T-cell (primary cell): Measurements from ENCODE around the gene ZNF784. TPM values are rescaled to one million over a fixed set of nuclear protein-coding genes. Genes with fewer than 3 reads are reported as not detected.

Experiments
- ATAC-seq, 4 experiments: fragments of 200-7000 bp in 3 of 4; fragments of 150-1000 bp in 1 of 4; cut with Tn5 transposase; replicated peaks in 1 of 4; 1 replicate in 3 of 4; 2 replicates in 1 of 4; pipeline ENCODE4 v1.10.0; 2021; ENCODE audit warnings: moderate library complexity in 3 of 4, mild to moderate bottlenecking in 2 of 4, moderate number of reproducible peaks in 1 of 4
- CTCF ChIA-PET, 2 donors: fragments of 300-600 bp; sonication (Branson Sonifier 250); formaldehyde crosslinking; loops; one replicate each; lab custom pipeline; 2022; ENCODE audit warnings: antibody characterized with exemption in 2 of 2; lab: Charles Lee
- POLR2A ChIA-PET, 2 donors: fragments of 300-600 bp; sonication (Branson Sonifier 250); formaldehyde crosslinking; loops; one replicate each; lab custom pipeline; 2022; ENCODE audit warnings: antibody characterized with exemption in 2 of 2; lab: Charles Lee
- DNase-seq, 35 experiments: peaks; one replicate each; pipeline versions ENCODE4 v3.0.0 to v3.0.0-alpha.2; 2013 to 2023
- H3K27ac ChIP-seq: one replicate; pipeline ENCODE4 v1.5.1; 2013; ENCODE audit warnings: low read length
- H3K27me3 ChIP-seq, 2 experiments: replicated peaks in 1 of 2; 1 replicate in 1 of 2; 2 replicates in 1 of 2; pipeline versions ENCODE4 v1.6.1 to v1.7.0; 2013; ENCODE audit warnings: low read length in 1 of 2, mixed read lengths in 1 of 2; ENCODE audit not compliant: control insufficient read depth in 2 of 2, insufficient read depth in 2 of 2; ENCODE audit errors: extremely low read depth in 1 of 2
- H3K36me3 ChIP-seq, 2 donors: 1 replicate in 1 of 2; 2 replicates in 1 of 2; pipeline versions ENCODE4 v1.6.1 to v1.7.0; 2013; ENCODE audit warnings: low read length in 1 of 2; ENCODE audit not compliant: control insufficient read depth in 2 of 2, insufficient read depth in 1 of 2; ENCODE audit errors: extremely low read depth in 1 of 2
- H3K4me1 ChIP-seq, 2 experiments: 1 replicate in 1 of 2; 2 replicates in 1 of 2; pipeline versions ENCODE4 v1.6.1 to v1.7.0; 2013; ENCODE audit warnings: low read length in 2 of 2, mixed read lengths in 1 of 2; ENCODE audit not compliant: insufficient read depth in 2 of 2, control insufficient read depth in 1 of 2; ENCODE audit errors: extremely low read depth in 1 of 2
- H3K4me3 ChIP-seq, 2 donors: 1 replicate in 1 of 2; 2 replicates in 1 of 2; pipeline versions ENCODE4 v1.5.1 to v1.7.0; 2013; ENCODE audit warnings: mild to moderate bottlenecking in 2 of 2, low read length in 1 of 2, moderate library complexity in 1 of 2; ENCODE audit not compliant: control insufficient read depth in 1 of 2; ENCODE audit errors: extremely low read depth in 1 of 2
- H3K9me3 ChIP-seq: 2 replicates; pipeline ENCODE4 v1.7.0; 2013
- H3K27ac Mint-ChIP-seq, 2 donors: one replicate each; pipeline ENCODE4 v1.8.0; 2020 to 2021; ENCODE audit warnings: mild to moderate bottlenecking in 2 of 2, mixed read lengths in 2 of 2
- H3K27me3 Mint-ChIP-seq, 2 donors: one replicate each; pipeline ENCODE4 v1.8.0; 2021 to 2022; ENCODE audit warnings: mixed read lengths in 2 of 2
- H3K36me3 Mint-ChIP-seq: one replicate; pipeline ENCODE4 v1.8.0; 2021; ENCODE audit warnings: mixed read lengths
- H3K4me1 Mint-ChIP-seq, 3 donors: one replicate each; pipeline ENCODE4 v1.8.0; 2020 to 2022; ENCODE audit warnings: mixed read lengths in 3 of 3, mild to moderate bottlenecking in 1 of 3
- H3K4me3 Mint-ChIP-seq, 3 donors: one replicate each; pipeline ENCODE4 v1.8.0; 2020 to 2022; ENCODE audit warnings: mild to moderate bottlenecking in 3 of 3, mixed read lengths in 3 of 3, moderate library complexity in 3 of 3
- H3K9me3 Mint-ChIP-seq, 3 donors: one replicate each; pipeline ENCODE4 v1.8.0; 2020 to 2022; ENCODE audit warnings: mixed read lengths in 3 of 3
- WGBS: methylation state at CpG from one replicate; pipeline ENCODE4 v1.1.5; 2013; ENCODE audit warnings: missing lambda C conversion rate; ENCODE audit not compliant: insufficient coverage; 5-methylcytosine and 5-hydroxymethylcytosine counted together
- total RNA-seq, 35 experiments: library from RNA in 6 of 35; stranded (reverse) in 6 of 35; fragments of 120-200 nt in 1 of 35; gene quantifications; one replicate each; pipeline versions ENCODE4 v1.2.1 to v1.2.4 and lab custom pipeline; 2013 to 2026

ZNF784 gene
- total RNA-seq, 5 donors from 2014 or later (not counting 1 experiment from before 2014, with no cell fraction given): 7.2 to 13.3 (median 8.2) TPM

DNA sequence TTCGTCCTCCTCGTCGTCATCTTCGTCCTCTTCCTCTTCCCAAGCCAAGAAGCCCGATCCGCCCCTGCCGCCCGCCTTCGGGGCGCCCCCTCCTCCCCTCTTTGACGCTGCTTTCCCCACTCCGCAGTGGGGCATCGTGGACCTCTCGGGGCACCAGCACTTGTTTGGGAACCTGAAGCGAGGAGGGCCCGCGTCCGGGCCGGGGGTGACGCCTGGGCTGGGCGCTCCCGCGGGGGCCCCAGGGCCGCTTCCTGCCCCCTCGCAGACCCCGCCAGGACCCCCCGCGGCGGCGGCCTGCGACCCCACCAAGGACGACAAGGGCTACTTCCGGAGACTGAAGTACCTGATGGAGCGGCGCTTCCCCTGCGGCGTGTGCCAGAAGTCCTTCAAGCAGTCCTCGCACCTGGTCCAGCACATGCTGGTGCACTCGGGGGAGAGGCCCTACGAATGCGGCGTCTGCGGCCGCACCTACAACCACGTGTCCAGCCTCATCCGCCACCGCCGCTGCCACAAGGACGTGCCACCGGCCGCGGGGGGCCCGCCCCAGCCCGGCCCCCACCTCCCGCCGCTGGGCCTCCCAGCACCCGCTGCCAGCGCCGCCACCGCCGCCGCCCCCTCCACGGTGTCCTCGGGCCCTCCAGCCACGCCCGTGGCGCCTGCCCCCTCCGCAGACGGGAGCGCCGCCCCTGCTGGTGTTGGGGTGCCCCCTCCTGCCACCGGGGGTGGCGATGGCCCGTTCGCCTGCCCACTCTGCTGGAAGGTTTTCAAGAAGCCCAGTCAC, 10.2 kb downstream of the ZNF784 start:
- DNase-seq (no peak), ATAC-seq (no peak)
- H3K9me3 Mint-ChIP-seq: no peaks in the 10 kb centered on the region
- peaks cover 29 to 38% (median 34%) of the 10 kb centered on the region in 3 donors for H3K4me1 Mint-ChIP-seq
- WGBS: 98% methylated on average over 39 of the region's 75 CpGs
- POLR2A ChIA-PET: no interaction called here
- H3K27ac ChIP-seq: no peak overlapping the region
- peaks cover 27% of the 10 kb centered on the region for H3K36me3 Mint-ChIP-seq
- H3K9me3 ChIP-seq: no peaks in the 10 kb centered on the region
- no peak overlapping the region for H3K4me3 ChIP-seq
- peaks cover 0 to 15% of the 10 kb centered on the region in 2 experiments for H3K4me1 ChIP-seq
- H3K27ac Mint-ChIP-seq: no peak overlapping the region
- peaks cover 5 to 34% of the 10 kb centered on the region in 2 donors for H3K36me3 ChIP-seq
- H3K27me3 Mint-ChIP-seq: no peaks in the 10 kb centered on the region
- no peak overlapping the region for H3K4me3 Mint-ChIP-seq
- CTCF ChIA-PET: no interaction called here
- H3K27me3 ChIP-seq: no peaks in the 10 kb centered on the region

DNA sequence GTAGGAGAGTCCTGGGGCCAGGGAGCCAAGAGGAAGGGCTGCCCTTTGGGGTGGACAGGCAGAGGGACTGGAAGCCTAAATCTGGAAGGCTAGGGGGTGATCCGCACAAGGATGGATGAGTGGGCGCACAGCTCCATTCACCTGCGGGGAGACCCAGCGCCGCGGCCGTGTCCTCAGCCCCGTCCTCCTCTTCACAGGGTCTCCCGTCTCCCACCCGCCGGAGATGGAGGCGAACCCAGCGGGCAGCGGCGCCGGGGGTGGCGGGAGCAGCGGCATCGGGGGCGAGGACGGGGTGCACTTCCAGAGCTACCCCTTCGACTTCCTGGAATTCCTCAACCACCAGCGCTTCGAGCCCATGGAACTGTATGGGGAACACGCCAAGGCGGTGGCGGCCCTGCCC, 11.0 kb downstream of the ZNF784 start:
- Mint-ChIP-seq H3K27ac (no peak overlapping the region), H3K4me1 (peaks cover 36 to 43% (median 37%) of the 10 kb centered on the region in 3 donors), H3K9me3 (no peaks in the 10 kb centered on the region), H3K4me3 (no peak overlapping the region), H3K27me3 (no peaks in the 10 kb centered on the region), H3K36me3 (peaks cover 30% of the 10 kb centered on the region)
- ATAC-seq: no peak
- Histone ChIP-seq H3K27ac (no peak overlapping the region), H3K4me3 (no peak overlapping the region), H3K36me3 (peaks cover 5 to 38% of the 10 kb centered on the region in 2 donors), H3K27me3 (no peaks in the 10 kb centered on the region), H3K9me3 (no peaks in the 10 kb centered on the region), H3K4me1 (peaks cover 0 to 15% of the 10 kb centered on the region in 2 experiments)
- ChIA-PET CTCF (no interaction called here), POLR2A (no interaction called here)
- WGBS: 98% methylated on average over 10 of the region's 27 CpGs
- DNase-seq: no peak

DNA sequence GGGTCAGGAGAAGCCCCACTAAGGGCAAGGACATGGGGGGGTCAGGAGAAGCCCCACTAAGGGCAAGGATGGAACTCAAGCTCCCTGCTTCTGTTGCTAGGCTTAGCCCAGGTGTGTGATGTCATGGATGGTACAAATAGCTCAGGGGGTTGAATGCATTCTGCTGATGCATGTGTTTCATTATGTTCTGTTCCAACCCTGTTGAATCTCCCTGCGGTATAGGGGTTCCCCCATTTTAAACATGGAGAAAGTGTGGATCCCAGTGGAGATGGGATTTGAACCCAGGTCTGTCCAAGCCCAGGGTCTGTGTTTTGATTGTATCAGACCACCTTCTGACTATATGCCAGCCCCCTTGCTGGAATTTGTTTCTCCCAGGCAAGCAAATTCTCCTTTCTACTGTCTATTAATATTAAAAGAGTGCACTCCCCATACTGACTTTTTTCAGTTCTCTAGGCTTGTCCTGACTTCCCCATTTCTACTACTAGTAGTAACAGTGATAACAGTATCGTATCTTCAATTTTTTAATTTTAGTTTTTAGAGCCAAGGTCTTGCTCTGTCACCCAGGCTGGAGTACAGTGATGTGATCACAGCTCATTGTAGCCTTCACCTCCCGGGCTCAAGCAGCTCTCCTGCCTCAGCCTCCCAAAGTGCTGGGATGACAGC, 12.3 kb downstream of the ZNF784 start:
- no peak overlapping the region for H3K4me3 ChIP-seq
- DNase-seq (no peak), ATAC-seq (no peak)
- Mint-ChIP-seq H3K9me3 (no peaks in the 10 kb centered on the region), H3K36me3 (peaks cover 27% of the 10 kb centered on the region), H3K4me3 (no peak overlapping the region), H3K27ac (no peak overlapping the region), H3K4me1 (peaks cover 45 to 56% (median 46%) of the 10 kb centered on the region in 3 donors), H3K27me3 (no peaks in the 10 kb centered on the region)
- peaks cover 5 to 30% of the 10 kb centered on the region in 2 donors for H3K36me3 ChIP-seq
- 94% methylated on average over 2 of the region's 3 CpGs for WGBS
- ChIA-PET POLR2A (no interaction called here), CTCF (interaction anchor here in 1 of 2 donors (1.9 kb wide), 1 partner anchor 21 kb away, joined by 4 read pairs; no protein-coding TSS in a partner anchor)
- H3K4me1 ChIP-seq: peaks cover under 1 to 19% of the 10 kb centered on the region in 2 experiments
- H3K27me3 ChIP-seq: no peaks in the 10 kb centered on the region
- H3K27ac ChIP-seq: no peak overlapping the region
- no peaks in the 10 kb centered on the region for H3K9me3 ChIP-seq

DNA sequence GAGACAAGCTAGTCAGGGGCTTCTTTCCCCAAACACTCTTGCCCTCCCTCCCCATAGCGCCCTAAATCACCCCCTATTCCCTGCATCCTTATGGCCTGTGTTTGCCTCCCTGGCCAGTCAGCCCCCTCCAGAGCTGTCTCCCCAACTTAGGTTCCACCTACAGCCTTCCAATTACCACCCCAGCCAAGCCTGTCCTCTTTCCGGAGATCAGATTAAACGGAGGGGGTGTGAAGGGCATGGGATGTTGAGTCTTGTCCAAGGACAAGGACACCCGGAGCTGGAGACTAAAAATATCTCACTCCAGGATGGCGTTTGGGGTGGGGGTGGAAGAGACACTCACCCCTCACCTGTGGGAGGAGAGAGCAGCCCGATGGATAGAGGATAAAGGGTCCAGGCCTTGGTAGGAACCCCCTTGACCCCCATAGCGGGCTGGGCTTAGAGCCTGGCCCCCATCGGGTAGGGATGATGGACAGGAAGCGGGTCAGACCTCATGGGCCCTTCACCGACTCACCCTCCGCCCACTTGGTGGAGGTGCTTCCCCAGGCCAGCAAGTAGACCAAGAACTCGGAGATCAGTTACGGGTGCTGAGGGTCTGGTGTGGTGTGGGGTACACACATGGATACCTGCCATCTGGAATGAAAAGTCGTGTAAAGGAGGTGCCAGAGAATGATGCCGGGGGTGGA, 12.9 kb downstream of the ZNF784 start:
- ChIA-PET POLR2A (no interaction called here), CTCF (interaction anchor here in 1 of 2 donors (0.6 to 1.9 kb wide), 2 partner anchors 13 to 21 kb away, joined by 3 to 4 read pairs; partner anchors contain the start of gene ZNF784)
- H3K4me3 Mint-ChIP-seq: no peak overlapping the region
- DNase-seq (no peak), ATAC-seq (no peak)
- Histone ChIP-seq H3K9me3 (no peaks in the 10 kb centered on the region), H3K27ac (no peak overlapping the region), H3K4me3 (no peak overlapping the region), H3K4me1 (peaks cover 6 to 25% of the 10 kb centered on the region in 2 experiments), H3K36me3 (peaks cover 2 to 24% of the 10 kb centered on the region in 2 donors), H3K27me3 (no peaks in the 10 kb centered on the region)
- peaks cover 52 to 62% (median 53%) of the 10 kb centered on the region in 3 donors for H3K4me1 Mint-ChIP-seq
- 85% methylated on average over 7 of the region's 15 CpGs for WGBS
- H3K27me3 Mint-ChIP-seq: no peaks in the 10 kb centered on the region
- H3K27ac Mint-ChIP-seq: no peak overlapping the region
- H3K9me3 Mint-ChIP-seq: no peaks in the 10 kb centered on the region
- peaks cover 24% of the 10 kb centered on the region for H3K36me3 Mint-ChIP-seq

DNA sequence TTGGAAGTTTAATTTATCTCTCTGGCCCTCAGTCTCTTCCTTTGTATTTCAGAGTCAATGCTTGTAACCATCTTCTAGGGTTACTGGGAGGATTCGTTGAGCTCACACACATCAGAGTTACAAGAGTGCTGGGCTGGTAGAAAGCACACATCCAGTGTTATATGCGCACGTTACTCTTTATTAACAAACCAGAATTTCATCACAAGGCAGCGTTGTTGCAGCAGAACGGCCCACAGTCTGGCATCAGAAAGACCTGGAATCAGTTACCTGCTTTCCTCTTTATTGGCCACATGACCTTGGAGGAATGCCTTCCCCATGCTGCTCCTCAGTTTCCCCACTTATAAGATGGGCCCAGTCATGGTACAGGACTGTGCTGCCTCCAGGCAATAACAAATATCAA, 15.0 kb downstream of the ZNF784 start:
- H3K27me3 Mint-ChIP-seq: no peaks in the 10 kb centered on the region
- no peak for ATAC-seq
- ChIA-PET POLR2A (no interaction called here), CTCF (no interaction called here)
- Histone ChIP-seq H3K4me3 (no peak overlapping the region), H3K27ac (no peak overlapping the region), H3K36me3 (peaks cover 0 to 19% of the 10 kb centered on the region in 2 donors), H3K4me1 (peaks cover 10 to 40% of the 10 kb centered on the region in 2 experiments), H3K27me3 (no peaks in the 10 kb centered on the region), H3K9me3 (no peaks in the 10 kb centered on the region)
- H3K27ac Mint-ChIP-seq: no peak overlapping the region
- no peak overlapping the region for H3K4me3 Mint-ChIP-seq
- DNase-seq: no peak
- H3K4me1 Mint-ChIP-seq: peaks cover 65 to 77% (median 66%) of the 10 kb centered on the region in 3 donors
- no peaks in the 10 kb centered on the region for H3K9me3 Mint-ChIP-seq
- peaks cover 24% of the 10 kb centered on the region for H3K36me3 Mint-ChIP-seq
- 91% methylated on average over 4 of the region's 5 CpGs for WGBS

DNA sequence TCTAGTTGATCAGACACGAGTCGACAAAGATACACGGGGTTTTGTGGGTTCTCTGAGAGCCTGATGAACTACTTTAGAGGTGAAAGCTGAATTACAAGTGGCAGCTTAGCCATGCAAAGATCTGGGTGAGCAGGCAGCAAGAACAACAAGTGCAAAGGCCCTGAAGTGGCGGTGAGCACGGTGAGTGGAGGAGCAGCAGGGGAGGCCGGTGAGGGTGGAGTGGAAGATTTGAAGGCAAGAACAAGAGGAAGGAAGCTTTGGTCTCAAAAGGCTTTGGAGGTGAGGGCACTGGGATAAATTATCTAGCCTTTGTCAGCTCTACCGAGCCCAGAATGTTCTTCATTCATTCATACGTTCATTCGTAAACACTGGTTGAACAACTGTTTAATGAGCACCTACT, 17.5 kb downstream of the ZNF784 start:
- Mint-ChIP-seq H3K27me3 (no peaks in the 10 kb centered on the region), H3K36me3 (peaks cover 16% of the 10 kb centered on the region), H3K9me3 (no peaks in the 10 kb centered on the region), H3K27ac (peak overlapping the region; percentile 54 to 88), H3K4me3 (peak overlapping the region; percentile 21 to 89 (median 86)), H3K4me1 (peaks cover 61 to 75% (median 63%) of the 10 kb centered on the region in 3 donors)
- WGBS: 33% methylated on average over 3 of the region's 9 CpGs
- Histone ChIP-seq H3K27ac (peak overlapping the region; percentile 86), H3K36me3 (peaks cover 0 to 17% of the 10 kb centered on the region in 2 donors), H3K4me3 (peak overlapping the region in 1 of 2 donors; percentile 91), H3K9me3 (no peaks in the 10 kb centered on the region), H3K4me1 (peaks cover 10 to 47% of the 10 kb centered on the region in 2 experiments), H3K27me3 (no peaks in the 10 kb centered on the region)
- POLR2A ChIA-PET: interaction anchor here (0.6 to 0.8 kb wide), 2 partner anchors 18 to 24 kb away, joined by 3 to 17 read pairs; no protein-coding TSS in a partner anchor
- CTCF ChIA-PET: interaction anchor here (0.6 to 2.9 kb wide), 7 partner anchors 18 to 413 kb away, joined by 3 to 42 read pairs (median 6); partner anchors contain the start of genes U2AF2 (in 1 of the 2) and ZNF784 (in 1 of the 2)
- DNase-seq (no peak), ATAC-seq (no peak)
